HG03558 (cell line): ENCODE data around the gene TNNC1.

Experiments used
- ATAC-seq: cut with Tn5 transposase; IDR thresholded peaks from one replicate; pipeline ENCODE4 v1.9.1; 2021; ENCODE audit warnings: moderate number of reproducible peaks; ENCODE audit not compliant: unreplicated experiment; ENCODE audit errors: extremely low read depth

The TNNC1 gene

DNA sequence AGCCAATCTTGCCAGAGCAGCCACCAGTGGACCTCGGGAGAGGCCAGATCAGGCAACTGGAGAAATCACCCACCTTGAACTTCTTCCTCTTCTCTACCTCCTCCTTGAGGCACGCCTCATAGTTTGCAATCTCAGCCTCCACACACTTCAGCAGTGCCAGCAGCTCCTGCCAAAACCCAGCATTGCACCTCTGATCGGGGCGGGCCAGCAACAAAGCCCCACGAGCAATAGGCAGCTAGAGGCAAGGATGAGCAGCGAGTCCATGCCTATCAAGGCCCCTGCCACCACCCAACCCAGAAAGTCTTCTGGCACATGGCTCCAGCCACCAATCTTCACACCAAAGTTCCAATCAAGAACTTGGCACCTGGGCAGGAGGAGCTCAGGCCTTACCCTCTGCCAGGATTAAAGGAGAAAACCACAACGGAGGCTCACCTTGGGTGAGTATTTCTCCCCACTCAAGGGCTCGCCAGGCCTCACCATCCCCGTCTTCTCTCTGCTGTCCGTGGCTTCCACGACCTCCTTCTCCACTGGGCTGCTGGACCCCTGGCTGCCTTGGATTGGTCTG lies 51.1 kb downstream of the TNNC1 start:
- ATAC-seq = no peak

DNA sequence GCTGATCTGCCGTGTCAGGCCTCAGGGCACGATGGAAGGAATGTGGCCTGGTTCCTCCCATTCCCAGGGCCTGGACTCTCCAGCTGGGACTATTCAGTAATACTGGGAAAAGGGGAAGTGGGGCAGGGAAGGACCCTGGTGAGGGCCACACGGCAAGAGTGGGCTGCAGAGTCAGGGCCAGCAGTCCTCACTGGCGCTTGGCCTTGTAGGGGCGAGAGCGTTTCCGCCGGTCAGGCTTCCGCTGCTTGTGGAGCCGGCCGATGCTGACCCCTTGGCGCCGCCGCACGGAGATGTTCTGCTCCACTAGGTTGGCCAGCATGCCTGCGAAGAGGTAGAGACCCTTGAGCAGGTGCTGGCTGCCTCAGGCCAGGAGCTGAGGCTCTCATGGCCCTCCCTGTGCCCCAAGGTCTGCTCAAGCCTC lies 51.7 kb downstream of the TNNC1 start:
- no peak for ATAC-seq

DNA sequence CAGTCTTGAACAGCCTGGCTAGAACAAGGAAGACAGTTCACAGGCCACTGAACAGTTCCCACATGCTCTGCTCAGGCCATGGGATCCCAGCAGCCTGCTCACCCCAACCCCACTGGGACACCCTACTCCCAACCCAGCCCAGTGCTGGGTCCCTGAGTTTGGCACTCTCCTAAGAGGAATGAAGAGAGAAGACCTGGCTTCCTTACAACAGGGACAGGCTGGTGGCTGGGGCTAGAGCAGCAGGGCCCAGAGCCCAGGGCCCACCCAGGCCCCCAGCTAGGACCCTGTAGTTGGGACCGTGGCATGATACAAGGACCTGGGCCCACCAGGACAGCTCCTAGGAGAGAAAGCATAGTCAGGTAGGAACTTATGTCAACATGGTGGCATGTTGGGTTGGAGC lies 52.3 kb downstream of the TNNC1 start:
- ATAC-seq = no peak
